ENCODE measurements around the gene CELA1. TPM values are rescaled to one million over a fixed set of nuclear protein-coding genes. Genes with fewer than 3 reads are reported as not detected.

CELA1 gene
- total RNA-seq, 1 experiment from 2014 or later = not detected

GRCh38 chr12:51320695-51321320, 25.7 kb downstream of the CELA1 start:
- RAD21 ChIA-PET (ENCODE audit: low non-redundant PET in 1 of 2, low total read pairs in 2 of 2, uncharacterized antibody in 2 of 2, unreplicated experiment in 2 of 2) = no interaction called here
- Histone ChIP-seq H3K9me3 (ENCODE audit: control insufficient read depth in 1 of 2, insufficient read depth in 1 of 2, low read depth in 1 of 2, low read length in 2 of 2) (no peaks in the 10 kb centered on the region), H3K79me2 (ENCODE audit: insufficient read depth, low read length) (no peaks in the 10 kb centered on the region), H3K27me3 (ENCODE audit: insufficient read depth, low read length) (no peaks in the 10 kb centered on the region), H3K4me2 (ENCODE audit: low read length) (no peak overlapping the region), H3K4me1 (ENCODE audit: control insufficient read depth in 1 of 2, insufficient read depth in 2 of 2, low read length in 2 of 2) (no peaks in the 10 kb centered on the region), H3K36me3 (ENCODE audit: control insufficient read depth in 1 of 2, insufficient read depth in 2 of 2, low read length in 2 of 2) (no peaks in the 10 kb centered on the region), H3K4me3 (replicated peaks in 1 of 2; ENCODE audit: low read depth in 1 of 2, low read length in 2 of 2) (no peak overlapping the region), H3K27ac (ENCODE audit: low read depth, low read length) (no peak overlapping the region), H3K9me2 (ENCODE audit: insufficient read depth) (no peaks in the 10 kb centered on the region), H3K9ac (ENCODE audit: low read length) (no peak overlapping the region), H4K20me1 (ENCODE audit: insufficient read depth) (no peaks in the 10 kb centered on the region), H2AFZ (ENCODE audit: low read depth, low read length, poor library complexity, severe bottlenecking) (no peak overlapping the region)
- TF ChIP-seq JUND (IDR thresholded peaks at IDR 0.05) (no peak), RAD21 (IDR thresholded peaks at IDR 0.05; ENCODE audit: low read depth) (no peak), EZH2 (IDR thresholded peaks at IDR 0.05) (no peak), SRF (IDR thresholded peaks at IDR 0.05; ENCODE audit: low read depth) (no peak), CEBPB (IDR thresholded peaks at IDR 0.05; ENCODE audit: low read depth) (no peak)
- CTCF ChIA-PET = no interaction called here
- no TSS peak for BruUV-seq (replicated peaks)
- POLR2A ChIA-PET = no interaction called here
- no peak for DNase-seq (ENCODE audit: low read depth, low spot score)
- intact Hi-C loops (cut with micrococcal nuclease) = no loop called here
- ATAC-seq = no peak

GRCh38 chr12:51320311-51320694, 26.2 kb downstream of the CELA1 start:
- Histone ChIP-seq H2AFZ (ENCODE audit: low read depth, low read length, poor library complexity, severe bottlenecking) (no peak overlapping the region), H3K4me1 (ENCODE audit: control insufficient read depth in 1 of 2, insufficient read depth in 2 of 2, low read length in 2 of 2) (no peaks in the 10 kb centered on the region)

More at GRCh38 chr12:51320311-51320694, 26.2 kb downstream of the CELA1 start:
- H3K9me3 ChIP-seq (ENCODE audit: control insufficient read depth in 1 of 2, insufficient read depth in 1 of 2, low read depth in 1 of 2, low read length in 2 of 2) = no peaks in the 10 kb centered on the region
- no TSS peak for BruUV-seq (replicated peaks)
- H3K79me2 ChIP-seq (ENCODE audit: insufficient read depth, low read length) = no peaks in the 10 kb centered on the region
- ChIA-PET POLR2A (no interaction called here), CTCF (no interaction called here), RAD21 (ENCODE audit: low non-redundant PET in 1 of 2, low total read pairs in 2 of 2, uncharacterized antibody in 2 of 2, unreplicated experiment in 2 of 2) (no interaction called here)
- no peak for DNase-seq (ENCODE audit: low read depth, low spot score)
- no peak overlapping the region for H3K4me2 ChIP-seq (ENCODE audit: low read length)
- ATAC-seq = no peak
- no peak overlapping the region for H3K27ac ChIP-seq (ENCODE audit: low read depth, low read length)
- H3K9ac ChIP-seq (ENCODE audit: low read length) = no peak overlapping the region
- H3K4me3 ChIP-seq (replicated peaks in 1 of 2; ENCODE audit: low read depth in 1 of 2, low read length in 2 of 2) = no peak overlapping the region
- no peaks in the 10 kb centered on the region for H3K27me3 ChIP-seq (ENCODE audit: insufficient read depth, low read length)
- no peaks in the 10 kb centered on the region for H3K9me2 ChIP-seq (ENCODE audit: insufficient read depth)
- no peaks in the 10 kb centered on the region for H4K20me1 ChIP-seq (ENCODE audit: insufficient read depth)
- intact Hi-C loops (cut with micrococcal nuclease) = no loop called here
- no peaks in the 10 kb centered on the region for H3K36me3 ChIP-seq (ENCODE audit: control insufficient read depth in 1 of 2, insufficient read depth in 2 of 2, low read length in 2 of 2)
- TF ChIP-seq ZFX (IDR thresholded peaks at IDR 0.05) (no peak), ELF1 (IDR thresholded peaks at IDR 0.05; ENCODE audit: borderline replicate concordance, low read depth) (no peak), ZNF274 (IDR thresholded peaks at IDR 0.05; ENCODE audit: low read depth, low read length) (no peak), JUND (IDR thresholded peaks at IDR 0.05) (no peak), EZH2phosphoT487 (IDR thresholded peaks at IDR 0.05; ENCODE audit: borderline replicate concordance) (no peak), EZH2 (IDR thresholded peaks at IDR 0.05) (no peak), MAX (IDR thresholded peaks at IDR 0.05) (no peak), ZBTB33 (IDR thresholded peaks at IDR 0.05; ENCODE audit: extremely low read depth, insufficient replicate concordance, low read length) (no peak), SP1 (IDR thresholded peaks at IDR 0.05; ENCODE audit: low read depth) (no peak), POLR2AphosphoS5 (IDR thresholded peaks at IDR 0.05; ENCODE audit: low read depth, low read length) (no peak)
